ENCODE data around the gene RC3H1. TPM values are rescaled to one million over a fixed set of nuclear protein-coding genes. Genes with fewer than 3 reads are reported as not detected.

Gene RC3H1
- total and polyA plus RNA-seq, 9 of the 15 experiments (the other 6 are each of a cell fraction or from before 2014, with no cell fraction given) = 2.4 to 31.7 (median 12.4) TPM

DNA sequence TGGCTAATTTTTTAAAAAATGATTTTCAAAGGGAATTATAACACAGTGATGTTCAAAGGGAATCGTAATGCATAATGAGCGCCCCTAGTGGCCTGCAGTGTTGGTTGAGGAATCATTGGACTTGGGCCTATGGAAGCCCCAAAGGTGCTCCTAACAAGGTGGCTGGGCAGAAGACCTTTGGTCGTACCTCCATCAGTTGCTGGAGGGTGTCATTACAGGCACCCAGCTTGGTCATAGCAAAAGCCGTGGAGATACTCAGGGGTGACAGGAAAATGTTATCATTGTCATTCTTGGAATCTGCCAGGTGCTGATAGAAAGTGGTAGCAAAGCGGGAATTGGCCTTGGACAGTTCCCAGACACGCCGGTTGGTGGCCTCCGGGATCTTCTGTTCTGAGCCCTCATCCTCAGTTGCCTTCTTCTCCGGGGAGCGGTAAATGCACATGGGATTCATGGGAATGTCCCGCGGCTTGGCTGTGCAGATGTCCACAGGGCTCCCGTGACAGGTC lies 107.7 kb downstream of the RC3H1 start (continued):
- TF ChIP-seq, protein P1, sequence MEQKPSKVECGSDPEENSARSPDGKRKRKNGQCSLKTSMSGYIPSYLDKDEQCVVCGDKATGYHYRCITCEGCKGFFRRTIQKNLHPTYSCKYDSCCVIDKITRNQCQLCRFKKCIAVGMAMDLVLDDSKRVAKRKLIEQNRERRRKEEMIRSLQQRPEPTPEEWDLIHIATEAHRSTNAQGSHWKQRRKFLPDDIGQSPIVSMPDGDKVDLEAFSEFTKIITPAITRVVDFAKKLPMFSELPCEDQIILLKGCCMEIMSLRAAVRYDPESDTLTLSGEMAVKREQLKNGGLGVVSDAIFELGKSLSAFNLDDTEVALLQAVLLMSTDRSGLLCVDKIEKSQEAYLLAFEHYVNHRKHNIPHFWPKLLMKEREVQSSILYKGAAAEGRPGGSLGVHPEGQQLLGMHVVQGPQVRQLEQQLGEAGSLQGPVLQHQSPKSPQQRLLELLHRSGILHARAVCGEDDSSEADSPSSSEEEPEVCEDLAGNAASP (IDR thresholded peaks at IDR 0.05) = no peak
- TF ChIP-seq ZNF239 (CRISPR knock-in tag; IDR thresholded peaks at IDR 0.05) = no peak
- TF ChIP-seq MYNN (IDR thresholded peaks at IDR 0.05) = no peak
- no peak for TF ChIP-seq MYNN (CRISPR knock-in tag; IDR thresholded peaks at IDR 0.05)
- no peak for TF ChIP-seq HDAC8 (tag; IDR thresholded peaks at IDR 0.05)
- TF ChIP-seq ZNF696 (CRISPR knock-in tag; conservative IDR thresholded peaks at IDR 0.05) = no peak
- no peak for TF ChIP-seq TCF3 (CRISPR knock-in tag; IDR thresholded peaks at IDR 0.05)
- TF ChIP-seq, protein P2, sequence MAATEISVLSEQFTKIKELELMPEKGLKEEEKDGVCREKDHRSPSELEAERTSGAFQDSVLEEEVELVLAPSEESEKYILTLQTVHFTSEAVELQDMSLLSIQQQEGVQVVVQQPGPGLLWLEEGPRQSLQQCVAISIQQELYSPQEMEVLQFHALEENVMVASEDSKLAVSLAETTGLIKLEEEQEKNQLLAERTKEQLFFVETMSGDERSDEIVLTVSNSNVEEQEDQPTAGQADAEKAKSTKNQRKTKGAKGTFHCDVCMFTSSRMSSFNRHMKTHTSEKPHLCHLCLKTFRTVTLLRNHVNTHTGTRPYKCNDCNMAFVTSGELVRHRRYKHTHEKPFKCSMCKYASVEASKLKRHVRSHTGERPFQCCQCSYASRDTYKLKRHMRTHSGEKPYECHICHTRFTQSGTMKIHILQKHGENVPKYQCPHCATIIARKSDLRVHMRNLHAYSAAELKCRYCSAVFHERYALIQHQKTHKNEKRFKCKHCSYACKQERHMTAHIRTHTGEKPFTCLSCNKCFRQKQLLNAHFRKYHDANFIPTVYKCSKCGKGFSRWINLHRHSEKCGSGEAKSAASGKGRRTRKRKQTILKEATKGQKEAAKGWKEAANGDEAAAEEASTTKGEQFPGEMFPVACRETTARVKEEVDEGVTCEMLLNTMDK (IDR thresholded peaks at IDR 0.05; ENCODE audit: borderline replicate concordance, insufficient read depth, low read depth, low read length, poor library complexity, severe bottlenecking) = peak; percentile 64
- peak; percentile 82; the same call in 1 of the 2 replicates for TF ChIP-seq EHMT2 (IDR thresholded peaks at IDR 0.05)
- TF ChIP-seq ZNF551 (CRISPR knock-in tag; IDR thresholded peaks at IDR 0.05) = no peak
- TF ChIP-seq XRCC3 (IDR thresholded peaks at IDR 0.05) = no peak
- TF ChIP-seq, protein P3, sequence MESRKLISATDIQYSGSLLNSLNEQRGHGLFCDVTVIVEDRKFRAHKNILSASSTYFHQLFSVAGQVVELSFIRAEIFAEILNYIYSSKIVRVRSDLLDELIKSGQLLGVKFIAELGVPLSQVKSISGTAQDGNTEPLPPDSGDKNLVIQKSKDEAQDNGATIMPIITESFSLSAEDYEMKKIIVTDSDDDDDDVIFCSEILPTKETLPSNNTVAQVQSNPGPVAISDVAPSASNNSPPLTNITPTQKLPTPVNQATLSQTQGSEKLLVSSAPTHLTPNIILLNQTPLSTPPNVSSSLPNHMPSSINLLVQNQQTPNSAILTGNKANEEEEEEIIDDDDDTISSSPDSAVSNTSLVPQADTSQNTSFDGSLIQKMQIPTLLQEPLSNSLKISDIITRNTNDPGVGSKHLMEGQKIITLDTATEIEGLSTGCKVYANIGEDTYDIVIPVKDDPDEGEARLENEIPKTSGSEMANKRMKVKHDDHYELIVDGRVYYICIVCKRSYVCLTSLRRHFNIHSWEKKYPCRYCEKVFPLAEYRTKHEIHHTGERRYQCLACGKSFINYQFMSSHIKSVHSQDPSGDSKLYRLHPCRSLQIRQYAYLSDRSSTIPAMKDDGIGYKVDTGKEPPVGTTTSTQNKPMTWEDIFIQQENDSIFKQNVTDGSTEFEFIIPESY (CRISPR knock-in tag; IDR thresholded peaks at IDR 0.05) = 0 out of 2 replicates have a peak, but pooled peaks have one; percentile 19
- TF ChIP-seq TCFL5 (CRISPR knock-in tag; conservative IDR thresholded peaks at IDR 0.05) = no peak
- TF ChIP-seq HMG20B (CRISPR knock-in tag; IDR thresholded peaks at IDR 0.05) = no peak
- TF ChIP-seq ZNF384 (IDR thresholded peaks at IDR 0.05; ENCODE audit: low read depth, low read length) = no peak
- no peak for TF ChIP-seq NR2F6 (CRISPR knock-in tag; IDR thresholded peaks at IDR 0.05)
- TF ChIP-seq NFXL1 (CRISPR knock-in tag; IDR thresholded peaks at IDR 0.05) = no peak
- TF ChIP-seq RAD21 (CRISPR knock-in tag; conservative IDR thresholded peaks at IDR 0.05 in 1 of 2, IDR thresholded peaks at IDR 0.05 in 1 of 2) = peak; percentile 12 to 61; a peak in 2 of 4 replicates

Measured in K562 (cell line).